ENCODE measurements around the gene SEMA3E. TPM values are rescaled to one million over a fixed set of nuclear protein-coding genes. Genes with fewer than 3 reads are reported as not detected.
"Not testable (repeated sequence)": the region's sequence is repeated elsewhere in the genome, so short reads cannot be mapped to it uniquely, and the experiment has no call there.

The SEMA3E gene
- total and polyA plus RNA-seq, 4 donors: 1.0 to 23.5 (median 3.1) TPM

GRCh38 chr7:83447681-83448080 is 201.3 kb downstream of the SEMA3E start:
- Histone ChIP-seq H3K9ac (ENCODE audit: insufficient read depth in 1 of 2, low read length in 2 of 2) (no peak overlapping the region), H3K9me3 (ENCODE audit: control insufficient read depth in 4 of 4, insufficient read depth in 3 of 4, low read length in 3 of 4) (no peaks in the 10 kb centered on the region), H3K27me3 (ENCODE audit: control insufficient read depth in 3 of 3, insufficient read depth in 3 of 3, low read length in 2 of 3) (no peaks in the 10 kb centered on the region), H3K4me3 (no peak overlapping the region), H3K36me3 (ENCODE audit: control insufficient read depth in 4 of 4, insufficient read depth in 4 of 4, low read length in 4 of 4) (no peaks in the 10 kb centered on the region), H3K4me1 (ENCODE audit: control insufficient read depth in 5 of 5, insufficient read depth in 5 of 5, low read length in 5 of 5) (peaks cover 0 to 8% (median 0%) of the 10 kb centered on the region in 5 donors), H3K27ac (ENCODE audit: low read depth in 1 of 2, low read length in 1 of 2) (no peak overlapping the region)
- ATAC-seq (ENCODE audit: insufficient read depth, low FRiP score) (no peak), DNase-seq (peak; percentile 37 to 91 (median 82))
- 80 to 87% methylated on average over 2 of the region's 2 CpGs for WGBS, 2 donors
- TF ChIP-seq, protein P1, sequence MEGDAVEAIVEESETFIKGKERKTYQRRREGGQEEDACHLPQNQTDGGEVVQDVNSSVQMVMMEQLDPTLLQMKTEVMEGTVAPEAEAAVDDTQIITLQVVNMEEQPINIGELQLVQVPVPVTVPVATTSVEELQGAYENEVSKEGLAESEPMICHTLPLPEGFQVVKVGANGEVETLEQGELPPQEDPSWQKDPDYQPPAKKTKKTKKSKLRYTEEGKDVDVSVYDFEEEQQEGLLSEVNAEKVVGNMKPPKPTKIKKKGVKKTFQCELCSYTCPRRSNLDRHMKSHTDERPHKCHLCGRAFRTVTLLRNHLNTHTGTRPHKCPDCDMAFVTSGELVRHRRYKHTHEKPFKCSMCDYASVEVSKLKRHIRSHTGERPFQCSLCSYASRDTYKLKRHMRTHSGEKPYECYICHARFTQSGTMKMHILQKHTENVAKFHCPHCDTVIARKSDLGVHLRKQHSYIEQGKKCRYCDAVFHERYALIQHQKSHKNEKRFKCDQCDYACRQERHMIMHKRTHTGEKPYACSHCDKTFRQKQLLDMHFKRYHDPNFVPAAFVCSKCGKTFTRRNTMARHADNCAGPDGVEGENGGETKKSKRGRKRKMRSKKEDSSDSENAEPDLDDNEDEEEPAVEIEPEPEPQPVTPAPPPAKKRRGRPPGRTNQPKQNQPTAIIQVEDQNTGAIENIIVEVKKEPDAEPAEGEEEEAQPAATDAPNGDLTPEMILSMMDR (IDR thresholded peaks at IDR 0.05; ENCODE audit: control extremely low read depth, extremely low read depth): no peak

DNA sequence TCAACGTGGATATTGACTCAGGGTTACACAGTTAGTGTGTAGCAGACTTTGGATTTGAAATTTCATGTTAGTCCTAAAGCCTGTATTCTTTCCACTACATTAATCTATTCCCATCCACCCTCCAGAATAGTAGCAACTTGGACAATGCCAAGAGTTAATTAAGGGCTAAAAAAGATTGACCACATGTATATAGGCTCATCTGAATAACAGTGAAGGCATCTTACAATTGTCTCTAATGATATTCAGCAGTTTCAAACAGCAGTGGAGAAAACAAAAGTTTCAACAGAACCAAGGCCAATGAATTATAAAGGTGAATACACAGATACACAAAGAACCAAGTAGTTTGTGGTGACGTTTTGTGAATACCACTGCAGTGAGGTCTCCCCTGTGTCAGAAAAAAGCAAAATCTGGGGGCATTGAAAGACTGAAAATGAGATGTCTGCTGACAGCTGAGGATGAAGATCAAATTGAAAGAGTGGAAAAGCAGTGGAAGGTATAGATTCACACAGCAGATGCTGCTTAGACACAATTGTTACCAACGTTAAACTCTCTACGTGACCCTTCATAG is 202.8 kb downstream of the SEMA3E start:
- ATAC-seq (ENCODE audit: insufficient read depth, low FRiP score): no peak

GRCh38 chr7:83442911-83443310 is 206.0 kb downstream of the SEMA3E start:
- Histone ChIP-seq H3K36me3 (ENCODE audit: control insufficient read depth in 4 of 4, insufficient read depth in 4 of 4, low read length in 4 of 4) (no peaks in the 10 kb centered on the region), H3K9me3 (ENCODE audit: control insufficient read depth in 4 of 4, insufficient read depth in 3 of 4, low read length in 3 of 4) (no peaks in the 10 kb centered on the region), H3K27me3 (ENCODE audit: control insufficient read depth in 3 of 3, insufficient read depth in 3 of 3, low read length in 2 of 3) (no peaks in the 10 kb centered on the region), H3K4me1 (ENCODE audit: control insufficient read depth in 5 of 5, insufficient read depth in 5 of 5, low read length in 5 of 5) (no peaks in the 10 kb centered on the region), H3K9ac (ENCODE audit: insufficient read depth in 1 of 2, low read length in 2 of 2) (no peak overlapping the region), H3K4me3 (no peak overlapping the region), H3K27ac (ENCODE audit: low read depth in 1 of 2, low read length in 1 of 2) (no peak overlapping the region)
- ATAC-seq (ENCODE audit: insufficient read depth, low FRiP score) (no peak), DNase-seq (no peak)
- 67 to 74% methylated on average over 3 of the region's 3 CpGs for WGBS, 2 donors
- TF ChIP-seq, protein P1 (IDR thresholded peaks at IDR 0.05; ENCODE audit: control extremely low read depth, extremely low read depth): no peak

More for the DNA sequence above, 202.8 kb downstream of the SEMA3E start:
- TF ChIP-seq, protein P1 (IDR thresholded peaks at IDR 0.05; ENCODE audit: control extremely low read depth, extremely low read depth): no peak
- DNase-seq: no peak
- Histone ChIP-seq H3K27me3 (ENCODE audit: control insufficient read depth in 3 of 3, insufficient read depth in 3 of 3, low read length in 2 of 3) (no peaks in the 10 kb centered on the region), H3K9me3 (ENCODE audit: control insufficient read depth in 4 of 4, insufficient read depth in 3 of 4, low read length in 3 of 4) (no peaks in the 10 kb centered on the region), H3K27ac (ENCODE audit: low read depth in 1 of 2, low read length in 1 of 2) (no peak overlapping the region), H3K9ac (ENCODE audit: insufficient read depth in 1 of 2, low read length in 2 of 2) (no peak overlapping the region), H3K36me3 (ENCODE audit: control insufficient read depth in 4 of 4, insufficient read depth in 4 of 4, low read length in 4 of 4) (no peaks in the 10 kb centered on the region), H3K4me1 (ENCODE audit: control insufficient read depth in 5 of 5, insufficient read depth in 5 of 5, low read length in 5 of 5) (no peaks in the 10 kb centered on the region), H3K4me3 (no peak overlapping the region)
- WGBS, 2 donors: 58 to 69% methylated on average over 4 of the region's 4 CpGs

DNA sequence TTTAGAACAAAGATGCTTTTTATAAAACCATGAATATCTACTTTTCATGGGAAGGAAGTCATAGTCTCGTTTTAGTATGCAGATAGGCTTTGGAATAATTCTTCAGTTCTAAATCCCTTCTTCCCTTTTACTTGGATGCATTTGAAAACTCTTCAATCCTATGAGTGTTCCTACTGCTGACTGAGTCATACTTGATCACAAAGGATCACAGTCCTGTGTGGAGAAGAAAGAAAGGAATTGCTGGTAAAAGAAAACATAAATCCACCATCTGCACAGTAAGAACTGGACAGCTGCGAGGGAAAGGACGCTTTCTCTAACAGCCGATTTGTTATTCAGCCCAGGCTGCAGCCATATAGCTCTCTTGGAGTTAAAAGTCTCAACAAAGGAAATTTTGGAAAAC is 209.9 kb downstream of the SEMA3E start:
- Histone ChIP-seq H3K4me3 (no peak overlapping the region), H3K27me3 (ENCODE audit: control insufficient read depth in 3 of 3, insufficient read depth in 3 of 3, low read length in 2 of 3) (no peaks in the 10 kb centered on the region), H3K9ac (ENCODE audit: insufficient read depth in 1 of 2, low read length in 2 of 2) (no peak overlapping the region), H3K4me1 (ENCODE audit: control insufficient read depth in 5 of 5, insufficient read depth in 5 of 5, low read length in 5 of 5) (no peaks in the 10 kb centered on the region), H3K36me3 (ENCODE audit: control insufficient read depth in 4 of 4, insufficient read depth in 4 of 4, low read length in 4 of 4) (no peaks in the 10 kb centered on the region), H3K9me3 (ENCODE audit: control insufficient read depth in 4 of 4, insufficient read depth in 3 of 4, low read length in 3 of 4) (no peaks in the 10 kb centered on the region), H3K27ac (ENCODE audit: low read depth in 1 of 2, low read length in 1 of 2) (no peak overlapping the region)
- TF ChIP-seq, protein P1 (IDR thresholded peaks at IDR 0.05; ENCODE audit: control extremely low read depth, extremely low read depth): no peak
- 77 to 78% methylated on average over 4 of the region's 4 CpGs for whole genome bisulfite sequencing, 2 donors
- ATAC-seq (ENCODE audit: insufficient read depth, low FRiP score) (no peak), DNase-seq (no peak)

- H3K9me3 ChIP-seq (ENCODE audit: control insufficient read depth in 4 of 4, insufficient read depth in 3 of 4, low read length in 3 of 4); ATAC-seq (ENCODE audit: insufficient read depth, low FRiP score); DNase-seq: not testable (repeated sequence)
Measured at GRCh38 chr7:83430289-83430688, 218.7 kb downstream of the SEMA3E start.

More at GRCh38 chr7:83430289-83430688, 218.7 kb downstream of the SEMA3E start:
- H3K9ac ChIP-seq (ENCODE audit: insufficient read depth in 1 of 2, low read length in 2 of 2); H3K4me3 ChIP-seq; H3K27ac ChIP-seq (ENCODE audit: low read depth in 1 of 2, low read length in 1 of 2); H3K4me1 ChIP-seq (ENCODE audit: control insufficient read depth in 5 of 5, insufficient read depth in 5 of 5, low read length in 5 of 5); H3K36me3 ChIP-seq (ENCODE audit: control insufficient read depth in 4 of 4, insufficient read depth in 4 of 4, low read length in 4 of 4); H3K27me3 ChIP-seq (ENCODE audit: control insufficient read depth in 3 of 3, insufficient read depth in 3 of 3, low read length in 2 of 3): not testable (repeated sequence)
- 91 to 93% methylated on average over 5 of the region's 5 CpGs for WGBS, 2 donors

Measured in lung (tissue), 12 donors.